Activated CD8-positive, alpha-beta memory T cell treated with anti-CD3 and anti-CD28 coated beads for 48 hours (primary cell): Measurements from ENCODE around the gene SDF2.

Experiments used
- DNase-seq, 3 experiments: peaks; one replicate each; pipeline ENCODE4 v3.0.0-alpha.2; 2020; ENCODE audit warnings: low read depth in 2 of 3, low spot score in 2 of 3

SDF2 gene

GRCh38 chr17:28661635-28662526, at the start of gene SDF2, which contains the start of gene SUPT6H:
Gene SDF2 (minus strand): TSS chr17:28661906. CDS start chr17:28661876, 30 bp downstream.
Gene SUPT6H (plus strand): TSS chr17:28662205. CDS start chr17:28673402, 11,197 bp downstream.
- DNase-seq: peak; percentile 81 to 99 (median 95)

DNA sequence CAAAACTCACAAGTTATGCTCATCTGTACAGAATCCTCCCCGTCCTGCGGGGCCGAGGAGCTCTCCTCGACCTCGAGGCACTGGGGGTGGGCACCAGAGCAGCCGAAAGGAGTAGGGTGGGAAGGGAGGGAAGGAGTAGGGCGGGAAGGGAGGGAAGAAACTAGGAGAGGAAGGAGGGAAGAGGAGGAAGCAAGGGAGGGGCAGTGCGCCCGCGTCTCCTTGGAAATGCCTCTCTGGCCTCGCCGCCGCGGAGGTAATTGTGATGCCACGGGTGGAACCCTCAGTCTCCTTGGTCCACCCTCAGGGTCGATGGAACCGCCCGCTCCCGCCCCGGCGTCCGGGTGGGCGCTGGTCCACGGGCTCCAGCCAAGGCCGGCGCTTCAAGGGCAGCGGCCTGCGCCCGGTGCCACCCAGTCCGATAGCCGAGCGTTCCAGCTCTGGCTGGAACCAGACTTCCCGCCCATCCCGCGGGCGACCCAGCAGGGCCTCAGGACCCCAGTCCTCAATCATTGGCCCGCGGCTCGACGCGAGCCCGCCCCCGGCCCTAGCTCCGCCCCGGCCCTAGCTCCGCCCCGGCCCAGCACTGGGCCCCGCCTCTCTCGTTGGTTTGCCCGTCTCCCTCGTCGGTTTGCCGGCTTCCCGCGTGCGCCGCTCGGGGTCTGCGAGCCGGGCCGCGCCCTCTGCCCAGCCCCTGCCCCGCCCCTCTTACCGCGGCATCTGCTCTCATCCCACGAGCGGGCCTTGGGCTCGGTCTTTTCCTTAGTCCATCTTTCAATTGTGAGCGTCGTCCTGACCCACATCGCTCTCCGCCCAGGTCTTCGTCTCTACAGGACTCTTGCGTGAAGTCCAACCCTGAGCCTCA, 49.4 kb upstream of the SDF2 start:
- peak; percentile 79 to 91 (median 83) for DNase-seq

DNA sequence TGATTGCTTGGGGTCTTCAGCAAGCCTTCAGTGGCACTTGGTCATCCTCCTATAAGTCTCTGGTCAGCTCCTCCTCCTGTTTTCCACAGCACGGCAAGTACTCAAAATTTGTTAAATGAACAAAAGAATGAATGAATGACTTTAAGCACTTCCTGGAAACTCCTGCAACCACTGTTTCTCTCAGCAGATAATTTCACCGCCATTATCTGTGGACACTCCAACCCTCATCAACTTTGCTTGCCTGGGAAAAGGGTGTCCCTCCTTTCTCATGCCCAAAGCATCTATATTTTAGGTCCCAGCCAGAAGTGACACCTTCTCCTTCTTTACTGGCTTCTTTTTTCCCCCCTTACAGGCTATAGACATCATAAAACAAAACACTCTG, 45.6 kb upstream of the SDF2 start:
- DNase-seq: no peak

DNA sequence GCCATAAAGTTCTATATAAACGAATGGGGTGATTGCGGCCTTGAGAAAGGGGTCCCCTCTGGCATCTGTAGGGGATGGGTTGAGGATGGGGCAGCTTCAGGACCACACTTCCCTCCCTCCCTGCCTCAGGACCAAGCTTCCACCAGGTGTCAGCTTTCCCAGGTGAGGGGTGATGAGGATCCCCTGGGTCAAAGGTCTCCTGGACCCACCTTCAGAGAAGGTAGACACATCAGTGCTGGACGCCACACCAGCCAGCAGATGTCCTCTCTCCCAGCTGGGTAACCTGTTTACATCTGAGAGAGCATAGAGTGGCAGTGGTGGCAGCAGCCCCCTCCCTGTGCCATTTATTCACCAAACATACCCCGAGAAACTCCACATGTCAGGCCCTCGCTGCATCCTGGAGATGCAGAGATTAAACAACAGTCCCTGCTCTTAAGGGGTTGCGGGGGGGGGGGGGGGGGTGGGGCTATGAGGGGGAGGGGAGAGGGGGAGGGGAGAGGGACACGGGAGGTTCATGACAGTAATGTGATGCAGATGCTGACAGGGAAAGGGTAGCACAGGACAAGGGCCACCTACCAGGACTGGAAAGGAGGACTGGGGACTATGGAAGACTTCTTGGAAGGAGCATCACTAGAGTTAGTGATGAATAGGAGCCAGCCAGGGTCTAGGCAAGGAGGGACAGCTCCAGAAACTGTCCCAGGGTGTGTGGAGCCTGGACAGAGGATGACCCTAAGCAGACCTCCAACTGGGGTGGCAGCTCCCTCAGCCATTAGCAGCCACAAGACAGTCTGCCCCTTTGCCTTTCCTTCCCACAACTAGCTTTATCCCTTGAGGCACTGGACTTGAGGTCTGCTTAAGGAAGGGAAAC, 45.0 kb upstream of the SDF2 start:
- DNase-seq: no peak

DNA sequence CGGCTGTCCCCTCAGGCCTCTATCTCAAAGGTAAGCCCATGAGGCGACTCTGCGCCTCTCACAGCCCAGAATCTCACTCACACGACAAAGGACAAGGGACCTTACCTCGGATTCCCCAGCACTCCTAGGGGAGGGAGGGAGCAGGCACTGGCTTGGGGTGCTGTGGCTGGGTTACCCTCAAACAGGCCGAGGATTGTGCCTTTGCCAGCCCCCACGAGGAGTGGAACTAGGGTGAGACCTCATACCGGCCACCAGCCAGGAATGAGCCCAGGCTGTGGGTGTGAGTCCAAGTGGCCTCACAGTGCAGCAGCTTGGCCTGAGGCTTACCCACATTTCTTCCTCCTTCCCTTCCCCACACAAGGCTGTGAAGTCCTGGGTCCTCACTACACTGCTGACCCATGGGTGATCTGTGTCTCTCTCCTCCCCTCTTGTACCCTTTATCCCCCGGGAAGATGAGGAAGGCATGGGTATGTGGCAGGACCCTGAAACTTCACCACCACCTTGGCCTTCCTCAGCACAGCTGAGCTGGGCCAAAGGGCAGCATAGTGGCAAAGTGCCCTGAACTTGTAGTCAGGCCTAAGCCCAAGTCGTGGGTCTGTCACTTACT, 44.1 kb upstream of the SDF2 start:
- no peak for DNase-seq

DNA sequence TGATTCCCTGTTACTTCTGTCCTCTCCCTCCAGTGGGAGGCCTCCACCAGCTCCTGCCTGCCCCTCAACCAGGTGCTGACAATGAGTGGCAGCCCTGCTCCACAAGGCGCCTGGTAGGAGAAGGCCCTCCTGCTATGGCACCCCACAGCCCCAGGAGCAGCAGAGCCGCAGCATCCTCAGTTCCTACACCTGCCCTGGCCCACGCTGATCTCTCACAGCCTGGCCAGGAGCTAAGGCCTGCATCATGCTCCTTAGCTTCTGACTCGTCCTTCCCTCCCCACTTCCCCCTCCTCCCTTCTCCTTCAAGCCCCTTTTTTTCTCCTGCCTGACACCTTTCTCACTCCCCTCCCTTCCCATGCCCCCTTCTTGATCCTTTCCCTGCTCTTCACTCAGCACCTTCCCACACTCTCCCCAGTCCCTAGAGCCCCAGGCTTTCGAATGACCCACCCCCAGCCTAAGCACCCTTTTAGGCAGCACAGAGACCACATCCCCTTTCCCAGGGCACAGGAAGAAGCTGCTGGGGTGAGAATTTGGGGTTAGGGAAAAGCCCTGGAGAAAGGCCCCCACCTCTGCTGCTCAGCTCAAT, 43.5 kb upstream of the SDF2 start:
- no peak for DNase-seq

DNA sequence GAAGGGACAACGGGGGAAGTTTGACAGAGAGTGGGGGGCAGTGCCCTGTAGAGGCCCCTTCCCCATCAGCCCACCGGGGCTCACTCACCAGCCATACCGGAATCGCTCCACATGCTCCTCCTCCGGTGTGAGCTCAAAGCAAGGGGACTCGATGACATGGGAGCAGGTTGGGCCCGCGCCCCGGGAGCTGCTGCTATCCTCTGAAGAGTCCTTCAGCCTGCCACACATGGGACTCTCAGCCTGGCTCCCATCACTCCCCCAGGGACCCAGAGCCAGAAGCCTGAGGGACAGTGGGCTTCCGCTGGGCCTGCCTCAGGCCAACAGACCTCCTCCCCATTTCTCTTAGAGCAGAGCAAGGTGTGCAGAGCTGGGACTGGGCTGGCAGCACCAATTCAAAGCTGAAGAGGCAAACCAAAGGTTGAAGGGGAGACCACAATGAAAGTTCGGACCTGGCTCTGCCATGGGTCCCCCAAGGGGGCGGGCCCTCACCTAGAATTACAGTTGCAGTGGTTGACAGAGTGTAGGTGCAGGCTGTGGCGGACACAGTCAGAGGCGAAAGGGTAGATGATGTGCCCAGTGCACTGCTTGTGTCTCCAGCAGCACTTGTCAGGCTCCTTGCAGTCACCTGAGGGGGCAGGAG, 42.6 kb upstream of the SDF2 start:
- DNase-seq: no peak

GRCh38 chr17:28703552-28704218, 42.0 kb upstream of the SDF2 start:
- DNase-seq: no peak

DNA sequence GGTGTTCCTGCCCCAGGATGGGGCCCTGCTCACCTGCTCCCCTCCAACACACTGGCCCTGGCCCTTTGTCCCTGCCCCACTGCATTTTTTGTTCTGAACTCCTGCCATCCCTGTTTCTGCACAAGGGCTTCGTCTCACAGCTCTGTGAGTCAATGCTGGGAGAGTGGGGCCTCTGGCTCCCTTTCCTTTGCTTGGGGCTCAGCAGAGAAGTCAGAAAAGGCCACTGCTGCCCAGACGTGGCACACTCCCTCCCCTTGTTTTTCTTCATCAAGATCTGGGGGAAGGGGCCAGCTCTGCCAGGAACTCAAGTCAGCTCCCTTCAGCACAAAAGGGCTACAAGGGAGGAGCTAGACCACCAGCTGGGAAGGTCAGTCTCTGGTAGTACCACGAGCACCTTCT, 41.0 kb upstream of the SDF2 start:
- DNase-seq: no peak

GRCh38 chr17:28702026-28702751, 40.5 kb upstream of the SDF2 start:
- DNase-seq: no peak

DNA sequence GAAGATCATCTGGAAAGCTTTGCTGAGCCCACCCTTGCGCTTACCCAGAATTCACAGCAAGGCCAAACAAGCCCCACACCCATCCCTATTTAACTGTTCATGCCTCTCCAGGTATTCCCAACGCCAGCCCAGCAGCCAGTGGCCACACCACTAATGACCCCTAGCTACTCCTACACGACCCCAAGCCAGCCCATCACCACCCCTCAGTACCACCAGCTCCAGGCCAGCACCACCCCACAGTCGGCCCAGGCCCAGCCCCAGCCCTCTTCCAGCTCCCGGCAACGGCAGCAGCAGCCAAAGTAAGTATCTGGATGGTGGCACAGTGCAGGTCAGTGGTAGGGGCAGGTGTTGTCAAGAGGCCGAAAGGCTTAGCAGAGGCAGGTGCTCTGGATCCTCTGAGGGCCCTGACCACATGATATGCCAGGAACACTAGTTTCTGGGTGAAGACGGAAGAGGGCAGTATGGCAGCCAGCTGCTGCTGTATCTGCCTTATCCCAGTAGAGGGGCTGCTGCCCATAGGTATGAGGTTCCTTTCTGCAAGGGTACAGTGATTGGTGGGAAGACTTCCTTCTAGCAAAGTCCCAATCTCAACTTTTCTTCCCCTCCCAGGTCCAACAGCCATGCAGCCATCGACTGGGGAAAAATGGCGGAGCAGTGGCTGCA, 39.3 kb upstream of the SDF2 start:
- no peak for DNase-seq

- DNase-seq: no peak
Observed at GRCh38 chr17:28700278-28700677, 38.6 kb upstream of the SDF2 start.

DNA sequence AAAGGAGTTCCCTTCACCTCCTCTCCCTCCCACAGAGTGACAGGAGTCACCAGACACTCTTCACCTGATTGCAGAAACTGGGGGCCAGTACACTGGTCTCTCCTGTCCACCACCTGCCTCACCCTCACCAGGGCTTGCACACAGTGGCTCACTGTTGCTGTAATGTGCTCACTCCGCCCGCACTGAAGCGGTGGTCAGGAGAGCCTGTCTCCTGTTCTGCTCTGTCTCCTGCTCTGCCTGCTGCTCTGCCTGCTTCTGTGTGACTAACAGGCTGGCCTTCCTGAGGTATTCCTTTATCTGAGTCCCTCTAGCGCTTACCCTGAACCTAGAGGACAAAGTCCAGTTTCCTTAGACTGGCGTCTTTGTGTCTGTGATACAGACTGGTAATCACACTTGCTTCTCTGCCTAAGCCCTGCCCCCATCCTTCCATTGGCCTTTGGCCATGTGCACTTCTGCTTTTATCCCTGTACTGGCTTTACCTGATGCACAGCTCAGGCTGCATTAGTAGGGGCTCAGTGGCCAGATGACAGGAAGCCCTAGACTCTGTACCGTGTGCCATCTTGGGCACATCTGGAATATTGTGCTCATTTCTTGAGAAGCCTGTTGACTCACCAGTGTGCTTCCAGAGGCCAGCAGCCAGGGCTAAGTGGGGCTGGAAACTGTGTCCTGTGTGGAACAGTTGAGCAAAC, 36.7 kb upstream of the SDF2 start:
- no peak for DNase-seq

DNA sequence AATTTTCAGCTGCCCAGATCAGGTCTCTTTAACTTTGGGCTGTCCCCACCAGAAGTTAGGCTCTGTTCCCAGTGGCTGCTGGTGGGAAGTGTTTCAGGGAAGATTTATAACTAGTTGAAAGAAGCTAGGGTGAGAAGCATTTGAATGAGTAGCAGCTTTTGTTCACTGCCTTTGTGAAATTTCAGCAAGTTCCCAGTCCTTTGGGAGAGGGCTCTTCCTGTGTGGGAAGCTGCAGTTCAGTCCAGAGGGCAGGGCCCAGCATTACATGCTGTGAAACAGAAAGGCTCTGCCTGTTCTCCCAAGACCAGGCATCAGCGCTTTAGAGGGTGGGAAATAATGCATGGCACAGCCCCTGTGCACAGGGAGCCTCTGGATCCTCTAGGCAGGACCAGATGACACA, 32.2 kb upstream of the SDF2 start:
- no peak for DNase-seq

- DNase-seq: no peak
Observed at GRCh38 chr17:28689011-28689410, 27.3 kb upstream of the SDF2 start.

DNA sequence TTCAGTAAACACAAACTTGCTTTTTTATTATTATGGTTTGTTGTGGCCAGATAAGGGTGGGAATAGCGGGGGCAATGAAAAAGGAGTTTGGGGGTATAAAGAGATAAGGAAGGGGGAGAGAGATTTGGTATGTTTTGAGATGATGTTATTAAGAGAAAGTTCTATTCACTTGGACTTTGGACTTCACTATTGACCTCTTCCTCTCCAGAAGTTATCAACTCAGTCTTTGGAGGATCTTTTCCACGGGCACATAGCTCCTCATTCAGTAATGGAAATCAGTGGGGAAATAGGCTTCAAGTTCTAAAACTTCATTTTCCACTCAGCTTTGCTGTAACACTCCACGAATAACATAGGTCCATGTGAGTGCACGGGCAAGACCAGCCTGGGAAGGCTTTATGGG, 26.8 kb upstream of the SDF2 start:
- no peak for DNase-seq

DNA sequence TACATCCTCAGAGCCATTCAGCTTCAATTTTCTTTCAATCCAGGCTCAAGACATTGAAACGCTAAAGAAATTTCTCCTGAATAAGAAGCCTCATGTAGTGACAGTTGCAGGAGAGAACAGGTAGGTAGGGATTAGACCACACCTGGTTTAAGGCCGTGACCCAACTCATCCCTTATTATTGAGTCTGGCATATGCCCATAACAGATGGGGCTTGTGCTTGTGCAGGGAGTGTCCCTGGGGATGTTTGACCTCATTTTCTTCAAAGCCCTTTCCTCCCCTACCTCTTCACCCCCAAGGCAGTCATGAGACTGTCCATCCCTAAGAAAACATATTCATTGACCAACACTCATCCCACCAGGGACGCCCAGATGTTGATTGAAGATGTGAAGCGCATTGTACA, 24.6 kb upstream of the SDF2 start:
- no peak for DNase-seq
